K562 (cell line): Measurements from ENCODE around the gene ALDH1A2. TPM values are rescaled to one million over a fixed set of nuclear protein-coding genes. Genes with fewer than 3 reads are reported as not detected.
A peak's percentile ranks its signal among the peaks of the same experiment; 100 is the strongest.

Experiments used
- ATAC-seq: fragments of 200-7000 bp; cut with Tn5 transposase; 3 replicates; pipeline ENCODE4 v1.9.1; 2020; ENCODE audit warnings: moderate library complexity
- BruUV-seq: library from RNA; stranded (reverse); fragments of 400-500 nt; replicated peaks from 2 replicates; lab custom pipeline; 2021; lab: Mats Ljungman, UMichigan
- CTCF ChIA-PET: fragments of 300-600 bp; formaldehyde crosslinking; extraction: SDS; loops from one replicate; lab custom pipeline; 2021; ENCODE audit warnings: low intra/inter-chr PET ratio; lab: Yijun Ruan, JAX
- POLR2A ChIA-PET: fragments of 300-600, 350-650 bp; sonication (Branson Sonifier 250); formaldehyde crosslinking; extraction: SDS; loops from one replicate; lab custom pipeline; 2021; ENCODE audit warnings: antibody characterized with exemption, inconsistent platforms; lab: Yijun Ruan, JAX
- DNase-seq, 4 experiments: peaks; one replicate each; pipeline versions ENCODE4 v3.0.0 to v3.0.0-alpha.2; 2011 to 2018; ENCODE audit warnings: low spot score in 3 of 4, mixed read lengths in 3 of 4; ENCODE audit errors: extremely low read depth in 1 of 4
- FAIRE-seq: peaks from 2 replicates; lab custom pipeline; 2011; peaks lifted over from hg19 to GRCh38; lab: Jason Lieb, UNC
- H2AFZ ChIP-seq: 2 replicates; pipeline ENCODE4 v1.6.0; 2011; ENCODE audit warnings: low read depth, low read length, control low read depth, inconsistent platforms
- H3K27ac ChIP-seq: fragments of 200-600 bp; 3 replicates; pipeline ENCODE4 v1.8.0; 2011; ENCODE audit warnings: low read depth, mild to moderate bottlenecking, control low read depth, inconsistent platforms, low read length, moderate library complexity, mixed read lengths; ENCODE audit errors: extremely low read depth
- H3K27me3 ChIP-seq, 2 experiments: fragments of 300-600 bp in 1 of 2; 2 replicates in 1 of 2; 3 replicates in 1 of 2; pipeline versions ENCODE4 v1.6.0 to v1.8.0; 2011; ENCODE audit warnings: inconsistent platforms in 2 of 2, low read length in 2 of 2, mild to moderate bottlenecking in 1 of 2, mixed read lengths in 1 of 2, moderate library complexity in 1 of 2; ENCODE audit not compliant: control insufficient read depth in 2 of 2, insufficient read depth in 2 of 2
- H3K36me3 ChIP-seq: fragments of 300-600 bp; 3 replicates; pipeline ENCODE4 v1.8.0; 2011; ENCODE audit warnings: mild to moderate bottlenecking, low read length, inconsistent platforms; ENCODE audit not compliant: control insufficient read depth, insufficient read depth
- H3K4me1 ChIP-seq, 2 experiments: fragments of 200-600 bp in 1 of 2; replicated peaks in 1 of 2; 2 replicates in 1 of 2; 3 replicates in 1 of 2; pipeline versions ENCODE4 v1.5.1 to v1.8.0; 2011; ENCODE audit warnings: inconsistent platforms in 2 of 2, low read length in 2 of 2, mild to moderate bottlenecking in 1 of 2, mixed read lengths in 1 of 2, moderate library complexity in 1 of 2; ENCODE audit not compliant: control insufficient read depth in 2 of 2, insufficient read depth in 2 of 2
- H3K4me2 ChIP-seq: 2 replicates; pipeline ENCODE4 v1.6.1; 2011; ENCODE audit warnings: low read length, control low read depth, inconsistent platforms, mixed read lengths; ENCODE audit not compliant: insufficient read depth
- H3K4me3 ChIP-seq: fragments of 200-600 bp; sonication (generic), shearing (Covaris generic); 2 replicates; pipeline ENCODE4 v1.5.1; 2016; ENCODE audit warnings: control low read depth, inconsistent platforms
- H3K79me2 ChIP-seq: fragments of 200-600 bp; 3 replicates; pipeline ENCODE4 v1.8.0; 2011; ENCODE audit warnings: low read length, inconsistent platforms; ENCODE audit not compliant: control insufficient read depth, insufficient read depth
- H3K9ac ChIP-seq, 2 experiments: 2 replicates each; pipeline versions ENCODE4 v1.6.0 to v1.6.1; 2011; ENCODE audit warnings: low read depth in 2 of 2, low read length in 2 of 2, control low read depth in 1 of 2, inconsistent platforms in 1 of 2, mild to moderate bottlenecking in 1 of 2, mixed read lengths in 1 of 2; ENCODE audit not compliant: insufficient read depth in 1 of 2
- H3K9me1 ChIP-seq: one replicate; pipeline ENCODE4 v1.6.0; 2011; ENCODE audit warnings: inconsistent platforms, mild to moderate bottlenecking, low read length, moderate library complexity; ENCODE audit not compliant: control insufficient read depth, insufficient read depth
- H3K9me3 ChIP-seq: replicated peaks from 2 replicates; pipeline ENCODE4 v1.5.1; 2011; ENCODE audit warnings: low read depth, low read length, inconsistent platforms; ENCODE audit not compliant: control insufficient read depth, insufficient read depth
- H4K20me1 ChIP-seq: replicated peaks from 2 replicates; pipeline ENCODE4 v1.6.1; 2011; ENCODE audit warnings: low read length, inconsistent platforms, mixed read lengths; ENCODE audit not compliant: control insufficient read depth, insufficient read depth
- C11orf30 ChIP-seq: fragments of 450-650 bp; IDR thresholded peaks from 2 replicates; pipeline ENCODE4 v1.6.1; 2016; ENCODE audit warnings: low read depth, mild to moderate bottlenecking
- MAFF ChIP-seq: IDR thresholded peaks from 2 replicates; pipeline ENCODE4 v1.6.1; 2012; ENCODE audit warnings: low read length, improper control_type of control experiment
- MAFG ChIP-seq: fragments of 450-650 bp; conservative IDR thresholded peaks from 2 replicates; pipeline ENCODE4 v1.6.1; 2016; ENCODE audit warnings: missing genetic modification characterization, missing compliant biosample characterization
- MAFK ChIP-seq: IDR thresholded peaks from 2 replicates; pipeline ENCODE4 v1.6.1; 2011; ENCODE audit warnings: low read length, improper control_type of control experiment
- POLR2AphosphoS2 ChIP-seq: IDR thresholded peaks from 2 replicates; pipeline ENCODE4 v1.6.1; 2012; ENCODE audit warnings: low read length, improper control_type of control experiment
- PYGO2 ChIP-seq: fragments of 450-650 bp; IDR thresholded peaks from 2 replicates; pipeline ENCODE4 v1.6.1; 2016; ENCODE audit warnings: mild to moderate bottlenecking, missing genetic modification characterization, moderate library complexity, missing compliant biosample characterization
- ZNF316 ChIP-seq: fragments of 450-650 bp; IDR thresholded peaks from 2 replicates; pipeline ENCODE4 v1.6.1; 2016
- whole genome bisulfite sequencing: fragments of 100-300 bp; shearing (Covaris generic); methylation state at CpG from one replicate; pipeline ENCODE4 v1.1.6; 2016; ENCODE audit warnings: low coverage, mixed read lengths; ENCODE audit not compliant: insufficient coverage; ENCODE audit errors: missing lambda C conversion rate; 5-methylcytosine and 5-hydroxymethylcytosine counted together
- in situ Hi-C: fragments of 300-500 bp; cut with MboI; formaldehyde crosslinking; loops from 4 replicates; pipeline ENCODE4 v1.15.0; 2018; ENCODE audit warnings: inconsistent platforms, mixed read lengths
- intact Hi-C: fragments of 100-400 bp; cut with micrococcal nuclease; formaldehyde crosslinking; loops from 2 replicates; pipeline ENCODE4 v1.14.2; 2022
- polyA plus RNA-seq, 8 experiments: library from polyadenylated mRNA; depleted of rRNA in 4 of 8; stranded (reverse) in 5 of 8; unstranded in 3 of 8; fragments of >200 nt; fragmentation: Nextera tagmentation in 2 of 8; fragmentation: Illumina TruSeq in 1 of 8; extraction: Ambion mirVana in 2 of 8; extraction: Trizol in 1 of 8; gene quantifications; 2 replicates each; pipeline versions ENCODE4 v1.2.1 to v1.2.3, GENCODE V29; 2011 to 2014; ENCODE audit warnings: inconsistent platforms in 1 of 8, missing spikeins in 1 of 8
- total RNA-seq, 7 experiments: library from RNA; depleted of rRNA in 6 of 7; stranded (reverse); fragments of >200 nt in 6 of 7; fragmentation: Illumina TruSeq in 2 of 7; extraction: Trizol in 2 of 7; gene quantifications; 2 replicates each; pipeline versions ENCODE4 v1.2.1 to v1.2.3, GENCODE V29; 2011 to 2021; ENCODE audit warnings: low replicate concordance in 1 of 7
- TF ChIP-seq, protein P1 (sequence below): sonication (generic); formaldehyde crosslinking; IDR thresholded peaks from 2 replicates; pipeline ENCODE4 v1.8.0; 2022; ENCODE audit warnings: mild to moderate bottlenecking, missing genetic modification reagents

The ALDH1A2 gene
- total and polyA plus RNA-seq, 9 of the 15 experiments (the other 6 are each of a cell fraction or from before 2014, with no cell fraction given) = 115 to 393 (median 333) TPM

DNA sequence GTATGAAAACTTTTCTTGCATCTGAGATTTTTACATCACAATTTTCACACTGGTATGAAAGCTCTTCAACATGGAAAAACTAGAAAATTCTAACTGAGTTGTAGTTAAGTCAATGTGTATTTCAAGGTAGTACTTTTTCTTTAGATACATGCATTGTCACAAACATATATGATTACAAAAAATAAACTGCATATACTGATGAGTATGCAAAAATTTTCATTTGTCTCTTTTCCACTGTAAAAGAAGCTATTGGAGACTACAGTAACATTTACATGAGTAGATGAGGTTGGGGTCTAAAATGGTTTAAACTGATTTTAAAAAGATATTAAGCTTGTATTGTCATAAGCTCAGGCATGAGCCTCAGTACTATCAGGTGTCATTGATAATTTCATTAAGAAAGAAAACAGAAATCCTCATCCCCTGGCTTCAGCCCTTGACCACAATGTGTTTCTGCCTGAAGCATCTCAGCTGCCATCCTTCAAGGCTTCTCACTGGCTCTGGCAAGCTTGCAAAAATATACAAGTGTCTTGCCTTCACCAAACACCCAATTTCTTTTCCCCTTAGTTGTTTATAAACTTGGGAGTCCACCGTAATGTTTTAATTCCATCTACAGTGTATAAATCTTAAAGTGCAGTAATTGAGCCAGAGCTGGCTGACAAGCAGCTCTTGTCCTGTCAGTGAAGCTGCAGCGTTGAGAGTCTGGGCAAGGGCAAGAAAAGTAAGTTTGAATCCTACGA, 71.9 kb downstream of the ALDH1A2 start:
- Histone ChIP-seq H3K4me1 (no peaks in the 10 kb centered on the region), H3K9me1 (no peaks in the 10 kb centered on the region), H3K4me3 (no peak overlapping the region)
- TF ChIP-seq MAFG (tag) (peak; percentile 62), PYGO2 (tag) (no peak), C11orf30 (peak; percentile 75; the same call in 1 of the 2 replicates), MAFF (peak; percentile 61; the same call in 1 of the 2 replicates), POLR2AphosphoS2 (no peak), MAFK (peak; percentile 50; the same call in 1 of the 2 replicates), ZNF316 (peak; percentile 88)
- TF ChIP-seq, protein P1, sequence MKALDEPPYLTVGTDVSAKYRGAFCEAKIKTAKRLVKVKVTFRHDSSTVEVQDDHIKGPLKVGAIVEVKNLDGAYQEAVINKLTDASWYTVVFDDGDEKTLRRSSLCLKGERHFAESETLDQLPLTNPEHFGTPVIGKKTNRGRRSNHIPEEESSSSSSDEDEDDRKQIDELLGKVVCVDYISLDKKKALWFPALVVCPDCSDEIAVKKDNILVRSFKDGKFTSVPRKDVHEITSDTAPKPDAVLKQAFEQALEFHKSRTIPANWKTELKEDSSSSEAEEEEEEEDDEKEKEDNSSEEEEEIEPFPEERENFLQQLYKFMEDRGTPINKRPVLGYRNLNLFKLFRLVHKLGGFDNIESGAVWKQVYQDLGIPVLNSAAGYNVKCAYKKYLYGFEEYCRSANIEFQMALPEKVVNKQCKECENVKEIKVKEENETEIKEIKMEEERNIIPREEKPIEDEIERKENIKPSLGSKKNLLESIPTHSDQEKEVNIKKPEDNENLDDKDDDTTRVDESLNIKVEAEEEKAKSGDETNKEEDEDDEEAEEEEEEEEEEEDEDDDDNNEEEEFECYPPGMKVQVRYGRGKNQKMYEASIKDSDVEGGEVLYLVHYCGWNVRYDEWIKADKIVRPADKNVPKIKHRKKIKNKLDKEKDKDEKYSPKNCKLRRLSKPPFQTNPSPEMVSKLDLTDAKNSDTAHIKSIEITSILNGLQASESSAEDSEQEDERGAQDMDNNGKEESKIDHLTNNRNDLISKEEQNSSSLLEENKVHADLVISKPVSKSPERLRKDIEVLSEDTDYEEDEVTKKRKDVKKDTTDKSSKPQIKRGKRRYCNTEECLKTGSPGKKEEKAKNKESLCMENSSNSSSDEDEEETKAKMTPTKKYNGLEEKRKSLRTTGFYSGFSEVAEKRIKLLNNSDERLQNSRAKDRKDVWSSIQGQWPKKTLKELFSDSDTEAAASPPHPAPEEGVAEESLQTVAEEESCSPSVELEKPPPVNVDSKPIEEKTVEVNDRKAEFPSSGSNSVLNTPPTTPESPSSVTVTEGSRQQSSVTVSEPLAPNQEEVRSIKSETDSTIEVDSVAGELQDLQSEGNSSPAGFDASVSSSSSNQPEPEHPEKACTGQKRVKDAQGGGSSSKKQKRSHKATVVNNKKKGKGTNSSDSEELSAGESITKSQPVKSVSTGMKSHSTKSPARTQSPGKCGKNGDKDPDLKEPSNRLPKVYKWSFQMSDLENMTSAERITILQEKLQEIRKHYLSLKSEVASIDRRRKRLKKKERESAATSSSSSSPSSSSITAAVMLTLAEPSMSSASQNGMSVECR (CRISPR knock-in tag) = no peak
- TF ChIP-seq, all 486 proteins: peak for 5
- no peaks in the 10 kb centered on the region for H3K79me2 ChIP-seq
- ChIA-PET POLR2A (interaction anchor here (1.8 kb wide), 1 partner anchor 12 kb away, joined by 5 read pairs; no protein-coding TSS in a partner anchor), CTCF (no interaction called here)
- BruUV-seq = no TSS peak
- H4K20me1 ChIP-seq = no peaks in the 10 kb centered on the region
- no peak overlapping the region for H3K4me2 ChIP-seq
- in situ Hi-C loops = no loop called here
- no peak overlapping the region for H2AFZ ChIP-seq
- ATAC-seq (no peak), DNase-seq (no peak), FAIRE-seq (no peak)
- WGBS = 92% methylated on average over 3 of the region's 3 CpGs
- intact Hi-C loops = no loop called here
- H3K36me3 ChIP-seq = peaks cover 98% of the 10 kb centered on the region
- H3K27ac ChIP-seq = no peak overlapping the region
- H3K9me3 ChIP-seq = no peaks in the 10 kb centered on the region
- no peak overlapping the region for H3K9ac ChIP-seq
- no peaks in the 10 kb centered on the region for H3K27me3 ChIP-seq
